ENCODE results near the gene COL18A1. TPM values are rescaled to one million over a fixed set of nuclear protein-coding genes. Genes with fewer than 3 reads are reported as not detected.

COL18A1 gene
- total and polyA plus RNA-seq, 2 donors (not counting 1 experiment from before 2014, with no cell fraction given), result 15.6 to 24.7 TPM

- Mint-ChIP-seq H3K9me3 (ENCODE audit: insufficient read depth) (no peaks in the 10 kb centered on the region), H3K27me3 (no peaks in the 10 kb centered on the region), H3K4me3 (no peak overlapping the region), H3K27ac (no peak overlapping the region), H3K4me1 (no peaks in the 10 kb centered on the region)
- H4K20me1 ChIP-seq (ENCODE audit: control insufficient read depth, insufficient read depth, low read length, poor library complexity, severe bottlenecking), result no peaks in the 10 kb centered on the region
- no peaks in the 10 kb centered on the region for H3K27me3 ChIP-seq (replicated peaks in 1 of 4; ENCODE audit: control extremely low read depth in 1 of 4, control insufficient read depth in 3 of 4, insufficient read depth in 4 of 4, low read length in 3 of 4)
- H3K27ac ChIP-seq (ENCODE audit: low read length in 2 of 2), result no peak overlapping the region
- H3K4me1 ChIP-seq (ENCODE audit: control insufficient read depth in 2 of 2, insufficient read depth in 2 of 2, low read length in 2 of 2), result no peaks in the 10 kb centered on the region
- no peak overlapping the region for H3K4me3 ChIP-seq (ENCODE audit: control extremely low read depth in 1 of 5, extremely low read depth in 1 of 5, insufficient read depth in 1 of 5, low read depth in 2 of 5, low read length in 4 of 5)
- no peak overlapping the region for H2AFZ ChIP-seq (ENCODE audit: insufficient read depth, low read depth, low read length, poor library complexity, severe bottlenecking)
- peaks cover 0 to 5% of the 10 kb centered on the region in 2 experiments for H3K36me3 ChIP-seq (replicated peaks in 1 of 2; ENCODE audit: control extremely low read depth in 1 of 2, control insufficient read depth in 1 of 2, extremely low read depth in 1 of 2, insufficient read depth in 2 of 2, low read length in 1 of 2)
- H3K9me3 ChIP-seq (ENCODE audit: control extremely low read depth in 1 of 3, control insufficient read depth in 2 of 3, insufficient read depth in 1 of 3, low read length in 2 of 3), result no peaks in the 10 kb centered on the region
- no peak overlapping the region for H3K4me2 ChIP-seq (replicated peaks; ENCODE audit: low read depth, low read length, poor library complexity, severe bottlenecking)
- no peaks in the 10 kb centered on the region for H3K79me2 ChIP-seq (ENCODE audit: control insufficient read depth, insufficient read depth, low read length)
- POLR2A ChIA-PET, result no interaction called here
- TF ChIP-seq CTCF (IDR thresholded peaks at IDR 0.05) (no peak), EZH2 (IDR thresholded peaks at IDR 0.05; ENCODE audit: borderline replicate concordance, insufficient read depth, low read depth, low read length, poor library complexity, severe bottlenecking) (no peak)
- no peak overlapping the region for H3K9ac ChIP-seq (ENCODE audit: low read length)
- ATAC-seq (ENCODE audit: low read depth) (no peak), DNase-seq (no peak)
- WGBS (ENCODE audit: insufficient coverage), result 93% methylated on average over 61 of the region's 61 CpGs
- intact Hi-C loops (cut with micrococcal nuclease), result no loop called here
- CTCF ChIA-PET, result no interaction called here
These were observed 104.9 kb downstream of the COL18A1 start for GRCh38 chr21:45509566-45510465.

GRCh38 chr21:45510466-45510955, 105.5 kb downstream of the COL18A1 start:
- H3K9me3 ChIP-seq (ENCODE audit: control extremely low read depth in 1 of 3, control insufficient read depth in 2 of 3, insufficient read depth in 1 of 3, low read length in 2 of 3), result no peaks in the 10 kb centered on the region
- no peak overlapping the region for H3K4me3 ChIP-seq (ENCODE audit: control extremely low read depth in 1 of 5, extremely low read depth in 1 of 5, insufficient read depth in 1 of 5, low read depth in 2 of 5, low read length in 4 of 5)
- no peak overlapping the region for H3K4me2 ChIP-seq (replicated peaks; ENCODE audit: low read depth, low read length, poor library complexity, severe bottlenecking)
- Mint-ChIP-seq H3K4me3 (no peak overlapping the region), H3K4me1 (no peaks in the 10 kb centered on the region), H3K27ac (no peak overlapping the region), H3K27me3 (no peaks in the 10 kb centered on the region), H3K9me3 (ENCODE audit: insufficient read depth) (no peaks in the 10 kb centered on the region)
- no peak overlapping the region for H3K9ac ChIP-seq (ENCODE audit: low read length)
- no peak overlapping the region for H2AFZ ChIP-seq (ENCODE audit: insufficient read depth, low read depth, low read length, poor library complexity, severe bottlenecking)
- CTCF ChIA-PET, result no interaction called here
- DNase-seq, result no peak
- H3K27ac ChIP-seq (ENCODE audit: low read length in 2 of 2), result no peak overlapping the region
- POLR2A ChIA-PET, result no interaction called here
- no peaks in the 10 kb centered on the region for H3K27me3 ChIP-seq (replicated peaks in 1 of 4; ENCODE audit: control extremely low read depth in 1 of 4, control insufficient read depth in 3 of 4, insufficient read depth in 4 of 4, low read length in 3 of 4)
- 76% methylated on average over 6 of the region's 11 CpGs for WGBS (ENCODE audit: insufficient coverage)
- TF ChIP-seq CTCF (IDR thresholded peaks at IDR 0.05) (no peak), EZH2 (IDR thresholded peaks at IDR 0.05; ENCODE audit: borderline replicate concordance, insufficient read depth, low read depth, low read length, poor library complexity, severe bottlenecking) (no peak)
- peaks cover 0 to 5% of the 10 kb centered on the region in 2 experiments for H3K36me3 ChIP-seq (replicated peaks in 1 of 2; ENCODE audit: control extremely low read depth in 1 of 2, control insufficient read depth in 1 of 2, extremely low read depth in 1 of 2, insufficient read depth in 2 of 2, low read length in 1 of 2)
- intact Hi-C loops (cut with micrococcal nuclease), result no loop called here
- no peaks in the 10 kb centered on the region for H4K20me1 ChIP-seq (ENCODE audit: control insufficient read depth, insufficient read depth, low read length, poor library complexity, severe bottlenecking)
- H3K4me1 ChIP-seq (ENCODE audit: control insufficient read depth in 2 of 2, insufficient read depth in 2 of 2, low read length in 2 of 2), result no peaks in the 10 kb centered on the region
- no peak for ATAC-seq (ENCODE audit: low read depth)
- no peaks in the 10 kb centered on the region for H3K79me2 ChIP-seq (ENCODE audit: control insufficient read depth, insufficient read depth, low read length)
